ENCODE data around the gene EMC8.

GRCh38 chr16:85824161-85825135 lies 25.1 kb upstream of the EMC8 start:
- TF ChIP-seq, protein P1, sequence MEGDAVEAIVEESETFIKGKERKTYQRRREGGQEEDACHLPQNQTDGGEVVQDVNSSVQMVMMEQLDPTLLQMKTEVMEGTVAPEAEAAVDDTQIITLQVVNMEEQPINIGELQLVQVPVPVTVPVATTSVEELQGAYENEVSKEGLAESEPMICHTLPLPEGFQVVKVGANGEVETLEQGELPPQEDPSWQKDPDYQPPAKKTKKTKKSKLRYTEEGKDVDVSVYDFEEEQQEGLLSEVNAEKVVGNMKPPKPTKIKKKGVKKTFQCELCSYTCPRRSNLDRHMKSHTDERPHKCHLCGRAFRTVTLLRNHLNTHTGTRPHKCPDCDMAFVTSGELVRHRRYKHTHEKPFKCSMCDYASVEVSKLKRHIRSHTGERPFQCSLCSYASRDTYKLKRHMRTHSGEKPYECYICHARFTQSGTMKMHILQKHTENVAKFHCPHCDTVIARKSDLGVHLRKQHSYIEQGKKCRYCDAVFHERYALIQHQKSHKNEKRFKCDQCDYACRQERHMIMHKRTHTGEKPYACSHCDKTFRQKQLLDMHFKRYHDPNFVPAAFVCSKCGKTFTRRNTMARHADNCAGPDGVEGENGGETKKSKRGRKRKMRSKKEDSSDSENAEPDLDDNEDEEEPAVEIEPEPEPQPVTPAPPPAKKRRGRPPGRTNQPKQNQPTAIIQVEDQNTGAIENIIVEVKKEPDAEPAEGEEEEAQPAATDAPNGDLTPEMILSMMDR (conservative IDR thresholded peaks at IDR 0.05 in 1 of 2, IDR thresholded peaks at IDR 0.05 in 1 of 2; ENCODE audit: extremely low read depth in 1 of 2, insufficient read depth in 1 of 2, low read depth in 1 of 2, low read length in 2 of 2), result no peak
- TF ChIP-seq EZH2 (IDR thresholded peaks at IDR 0.05; ENCODE audit: borderline replicate concordance, low read length), result no peak

Data from mammary epithelial cell (primary cell).